ENCODE data around the gene LIME1. TPM values are rescaled to one million over a fixed set of nuclear protein-coding genes. Genes with fewer than 3 reads are reported as not detected.
A peak's percentile ranks its signal among the peaks of the same experiment; 100 is the strongest.
"Not testable (repeated sequence)": the region's sequence is repeated elsewhere in the genome, so short reads cannot be mapped to it uniquely, and the experiment has no call there.

LIME1 gene
- total RNA-seq, 1 donor from 2014 or later = 1.4 TPM

DNA sequence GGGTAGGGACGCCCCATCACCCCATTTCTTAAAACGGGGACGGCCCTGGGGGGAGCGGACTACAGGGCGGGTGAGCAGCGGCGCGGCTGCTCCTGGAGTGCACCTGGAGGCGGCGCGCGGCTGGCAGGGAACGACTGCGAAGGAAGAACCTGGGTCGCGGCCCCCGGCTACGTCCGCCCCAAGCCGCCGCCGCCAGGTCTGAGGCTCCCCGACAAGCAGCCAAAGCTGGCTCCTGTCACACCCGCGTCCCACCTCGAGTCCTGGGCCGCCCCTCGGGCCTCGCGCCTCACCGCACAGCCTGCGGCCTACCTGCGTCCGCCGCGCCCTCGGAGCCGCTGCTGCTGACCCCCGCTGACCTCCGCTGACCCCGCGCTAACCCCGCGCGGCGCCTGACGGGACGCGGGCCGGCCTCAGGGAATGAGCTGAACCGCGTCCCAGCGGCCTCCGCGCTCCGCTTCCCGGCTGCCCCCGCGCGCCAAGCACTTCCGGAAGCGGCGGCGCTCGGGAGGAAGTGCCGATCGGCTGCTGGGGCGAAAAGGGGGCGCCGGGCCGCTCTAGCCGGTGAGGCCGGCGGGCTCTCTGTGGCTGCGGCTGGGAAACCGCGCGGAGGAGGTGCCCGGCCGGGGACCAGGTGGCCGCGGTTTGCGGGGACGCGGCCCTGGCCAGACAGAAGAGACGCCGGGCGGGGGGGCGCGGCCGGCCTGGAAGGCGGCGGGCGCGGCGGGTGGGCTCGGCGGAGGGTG lies 28.7 kb upstream of the LIME1 start, which contains the start of the genes ARFRP1 and ZGPAT:
TSS of gene ARFRP1 (minus strand) at position 419 of the 743 bp plus-strand sequence. CDS start 885 bp downstream, outside the sequence.
TSS of gene ZGPAT (plus strand) at position 482 of the 743 bp plus-strand sequence. CDS start 542 bp downstream, outside the sequence.
- DNase-seq (ENCODE audit: low read depth in 2 of 2) = peak; percentile 88 to 89

GRCh38 chr20:63708301-63709148 lies 27.9 kb upstream of the LIME1 start:
- DNase-seq (ENCODE audit: low read depth in 2 of 2) = peak; percentile 32 to 37

GRCh38 chr20:63709149-63709527 lies 27.3 kb upstream of the LIME1 start:
- DNase-seq (ENCODE audit: low read depth in 2 of 2) = peak in 1 of 2 donors; percentile 0

GRCh38 chr20:63711085-63711645 lies 25.3 kb upstream of the LIME1 start:
- DNase-seq (ENCODE audit: low read depth in 2 of 2) = no peak

DNA sequence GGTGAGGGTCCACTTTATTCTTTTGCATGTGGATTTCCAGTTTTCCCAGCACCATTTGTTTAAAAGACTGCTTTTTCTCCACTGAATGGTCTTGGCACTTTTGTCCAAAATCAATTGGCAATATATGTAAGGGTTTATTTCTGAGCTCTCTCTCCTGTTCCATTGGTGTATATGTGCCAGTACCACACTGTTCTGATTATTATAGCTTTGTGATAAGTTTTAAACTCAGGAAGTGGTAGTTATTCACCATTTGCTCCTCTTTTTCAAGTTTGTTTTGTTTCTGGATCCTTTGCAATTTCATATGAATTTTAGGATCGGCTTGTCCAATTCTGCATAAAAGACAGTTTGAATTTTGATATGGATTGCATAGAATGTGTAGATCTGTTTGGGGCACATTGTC lies 24.3 kb upstream of the LIME1 start:
- DNase-seq (ENCODE audit: low read depth in 2 of 2) = no peak

- DNase-seq (ENCODE audit: low read depth in 2 of 2) = no peak
These were observed 21.6 kb upstream of the LIME1 start for GRCh38 chr20:63714858-63715257.

- DNase-seq (ENCODE audit: low read depth in 2 of 2) = no peak
These were observed 17.5 kb upstream of the LIME1 start for GRCh38 chr20:63718996-63719395.

DNA sequence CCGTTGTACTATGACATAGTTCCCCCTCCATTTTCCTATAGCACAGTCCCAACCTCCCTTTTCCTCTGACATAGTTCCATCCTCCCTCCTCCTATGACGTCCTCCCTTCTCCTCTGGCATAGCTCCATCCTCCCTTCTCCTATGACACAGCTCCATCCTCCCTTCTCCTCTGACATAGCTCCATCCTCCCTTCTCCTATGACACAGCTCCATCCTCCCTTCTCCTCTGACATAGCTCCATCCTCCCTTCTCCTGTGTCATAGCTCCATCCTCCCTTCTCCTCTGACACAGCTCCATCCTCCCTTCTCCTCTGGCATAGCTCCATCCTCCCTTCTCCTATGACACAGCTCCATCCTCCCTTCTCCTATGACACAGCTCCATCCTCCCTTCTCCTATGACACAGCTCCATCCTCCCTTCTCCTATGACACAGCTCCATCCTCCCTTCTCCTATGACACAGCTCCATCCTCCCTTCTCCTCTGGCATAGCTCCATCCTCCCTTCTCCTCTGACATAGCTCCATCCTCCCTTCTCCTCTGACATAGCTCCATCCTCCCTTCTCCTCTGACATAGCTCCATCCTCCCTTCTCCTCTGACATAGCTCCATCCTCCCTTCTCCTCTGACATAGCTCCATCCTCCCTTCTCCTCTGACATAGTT lies 13.4 kb upstream of the LIME1 start:
- DNase-seq (ENCODE audit: low read depth in 2 of 2) = not testable (repeated sequence)

GRCh38 chr20:63730189-63730733 lies 6.2 kb upstream of the LIME1 start:
- not testable (repeated sequence) for DNase-seq (ENCODE audit: low read depth in 2 of 2)

GRCh38 chr20:63731410-63731809 lies 5.1 kb upstream of the LIME1 start:
- no peak for DNase-seq (ENCODE audit: low read depth in 2 of 2)

GRCh38 chr20:63732118-63733095 lies 4.1 kb upstream of the LIME1 start:
- DNase-seq (ENCODE audit: low read depth in 2 of 2) = peak in 1 of 2 donors; percentile 0

DNA sequence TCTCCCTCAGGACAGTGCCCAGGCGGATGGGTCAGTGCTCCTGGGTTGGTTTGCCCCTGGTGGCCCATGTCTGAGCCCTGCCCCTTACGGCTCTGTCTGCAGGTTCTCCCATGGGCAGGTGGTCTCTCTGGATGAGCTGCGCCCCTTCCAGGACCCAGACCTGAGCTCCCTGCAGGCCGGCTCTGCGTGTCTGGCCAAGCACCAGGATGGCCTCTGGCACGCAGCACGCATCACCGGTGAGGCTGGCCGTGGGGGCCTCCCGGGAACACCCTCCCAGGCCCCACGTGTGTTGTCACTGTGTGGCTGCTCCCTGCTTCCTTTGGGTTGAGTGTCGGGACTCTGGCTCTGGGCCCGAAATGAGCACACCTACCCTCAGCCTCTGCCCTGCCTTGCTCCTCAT lies 3.3 kb upstream of the LIME1 start:
- DNase-seq (ENCODE audit: low read depth in 2 of 2) = peak in 1 of 2 donors; percentile 0

DNA sequence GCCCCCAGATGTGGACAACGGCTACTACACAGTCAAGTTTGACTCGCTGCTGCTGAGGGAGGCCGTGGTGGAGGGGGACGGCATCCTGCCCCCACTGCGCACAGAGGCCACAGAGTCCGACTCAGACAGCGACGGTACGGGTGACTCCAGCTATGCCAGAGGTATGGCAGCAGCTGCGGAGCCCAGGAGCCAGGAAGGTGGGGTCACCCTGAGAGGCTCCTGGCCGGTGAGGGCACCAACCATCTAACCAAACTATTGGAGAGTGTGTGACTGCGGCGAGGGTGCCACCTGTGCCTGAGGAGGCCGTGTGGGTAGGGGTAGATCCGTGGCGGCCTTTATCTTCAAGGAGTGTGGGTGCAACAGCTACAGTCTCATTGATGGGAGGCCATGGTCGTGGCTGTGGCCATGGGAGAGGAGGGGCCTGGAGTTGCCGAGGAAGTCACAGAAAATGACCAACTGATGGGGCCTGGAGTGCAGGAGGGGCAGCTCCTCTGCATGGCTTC lies 2.8 kb upstream of the LIME1 start:
- no peak for DNase-seq (ENCODE audit: low read depth in 2 of 2)

DNA sequence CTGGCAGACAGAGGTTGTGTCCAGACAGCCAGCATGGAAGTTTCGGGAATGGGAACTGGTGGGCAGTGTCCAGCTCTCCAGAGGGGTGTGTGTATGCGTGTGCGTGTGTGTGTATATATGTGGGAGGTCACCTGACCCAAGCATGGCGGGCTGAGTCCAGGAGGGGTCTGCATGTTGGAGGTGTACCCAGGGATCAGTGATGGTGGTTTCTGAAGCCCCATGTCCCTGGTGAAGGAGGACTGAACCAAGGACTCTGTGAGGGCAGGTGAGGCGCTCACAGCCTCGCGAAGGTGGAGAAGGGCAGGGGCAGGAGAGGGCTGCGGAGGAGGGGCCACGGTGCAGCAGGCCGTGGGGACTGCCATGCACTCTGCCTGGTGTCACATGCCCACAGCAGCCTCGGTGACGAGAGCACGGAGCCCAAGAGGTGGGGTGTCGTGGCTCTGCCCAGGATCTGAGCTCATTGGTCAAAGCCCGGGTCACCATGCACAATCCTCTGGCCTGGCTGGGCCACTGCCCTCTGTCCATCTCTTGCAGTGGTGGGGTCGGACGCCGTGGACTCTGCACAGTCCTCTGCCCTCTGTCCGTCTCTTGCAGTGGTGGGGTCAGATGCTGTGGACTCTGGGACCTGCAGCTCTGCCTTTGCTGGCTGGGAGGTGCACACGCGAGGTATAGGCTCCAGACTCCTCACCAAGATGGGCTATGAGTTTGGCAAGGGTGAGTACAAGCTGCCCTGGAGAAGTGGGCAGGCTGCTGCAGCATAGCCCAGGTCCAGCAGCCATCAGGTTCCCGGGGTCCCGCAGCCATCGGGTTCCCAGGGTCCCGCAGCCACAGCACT lies 2.1 kb upstream of the LIME1 start:
- DNase-seq (ENCODE audit: low read depth in 2 of 2) = no peak

DNA sequence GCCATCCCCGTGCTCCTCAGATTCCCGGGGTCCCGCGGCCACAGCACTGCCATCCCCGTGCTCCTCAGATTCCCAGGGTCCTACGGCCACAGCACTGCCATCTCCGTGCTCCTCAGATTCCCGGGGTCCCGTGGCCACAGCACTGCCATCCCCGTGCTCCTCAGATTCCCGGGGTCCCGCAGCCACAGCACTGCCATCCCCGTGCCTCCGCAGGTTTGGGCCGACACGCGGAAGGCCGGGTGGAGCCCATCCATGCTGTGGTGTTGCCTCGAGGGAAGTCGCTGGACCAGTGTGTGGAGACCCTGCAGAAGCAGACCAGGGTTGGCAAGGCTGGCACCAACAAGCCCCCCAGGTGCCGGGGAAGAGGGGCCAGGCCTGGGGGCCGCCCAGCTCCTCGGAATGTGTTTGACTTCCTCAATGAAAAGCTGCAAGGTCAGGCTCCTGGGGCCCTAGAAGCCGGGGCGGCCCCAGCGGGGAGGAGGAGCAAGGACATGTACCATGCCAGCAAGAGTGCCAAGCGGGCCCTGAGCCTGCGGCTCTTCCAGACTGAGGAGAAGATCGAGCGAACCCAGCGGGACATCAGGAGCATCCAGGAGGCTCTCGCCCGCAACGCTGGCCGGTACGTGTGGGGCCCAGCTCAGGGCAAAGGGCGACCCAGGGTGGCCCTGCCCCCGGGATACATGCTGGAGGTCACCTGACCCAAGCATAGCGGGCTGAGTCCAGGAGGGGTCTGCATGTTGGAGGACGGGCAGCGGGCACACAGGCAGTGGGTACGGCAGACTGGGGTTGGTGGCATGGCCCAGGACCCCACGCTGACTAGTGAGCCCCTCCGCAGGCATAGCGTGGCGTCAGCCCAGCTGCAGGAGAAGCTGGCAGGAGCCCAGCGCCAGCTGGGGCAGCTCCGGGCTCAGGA lies 1.3 kb upstream of the LIME1 start:
- DNase-seq (ENCODE audit: low read depth in 2 of 2) = no peak

- DNase-seq (ENCODE audit: low read depth in 2 of 2) = no peak
These were observed 630 bp downstream of the LIME1 start for GRCh38 chr20:63736893-63737694.

- no peak for DNase-seq (ENCODE audit: low read depth in 2 of 2)
These were observed 1.2 kb downstream of the LIME1 start for GRCh38 chr20:63737695-63737944.

Measured in lung microvascular endothelial cell (primary cell).